Measurements from ENCODE around the gene DCP2.

- TF ChIP-seq, protein P1, sequence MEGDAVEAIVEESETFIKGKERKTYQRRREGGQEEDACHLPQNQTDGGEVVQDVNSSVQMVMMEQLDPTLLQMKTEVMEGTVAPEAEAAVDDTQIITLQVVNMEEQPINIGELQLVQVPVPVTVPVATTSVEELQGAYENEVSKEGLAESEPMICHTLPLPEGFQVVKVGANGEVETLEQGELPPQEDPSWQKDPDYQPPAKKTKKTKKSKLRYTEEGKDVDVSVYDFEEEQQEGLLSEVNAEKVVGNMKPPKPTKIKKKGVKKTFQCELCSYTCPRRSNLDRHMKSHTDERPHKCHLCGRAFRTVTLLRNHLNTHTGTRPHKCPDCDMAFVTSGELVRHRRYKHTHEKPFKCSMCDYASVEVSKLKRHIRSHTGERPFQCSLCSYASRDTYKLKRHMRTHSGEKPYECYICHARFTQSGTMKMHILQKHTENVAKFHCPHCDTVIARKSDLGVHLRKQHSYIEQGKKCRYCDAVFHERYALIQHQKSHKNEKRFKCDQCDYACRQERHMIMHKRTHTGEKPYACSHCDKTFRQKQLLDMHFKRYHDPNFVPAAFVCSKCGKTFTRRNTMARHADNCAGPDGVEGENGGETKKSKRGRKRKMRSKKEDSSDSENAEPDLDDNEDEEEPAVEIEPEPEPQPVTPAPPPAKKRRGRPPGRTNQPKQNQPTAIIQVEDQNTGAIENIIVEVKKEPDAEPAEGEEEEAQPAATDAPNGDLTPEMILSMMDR (IDR thresholded peaks at IDR 0.05), result no peak
- TF ChIP-seq POLR2AphosphoS5 (IDR thresholded peaks at IDR 0.05; ENCODE audit: insufficient read depth in 1 of 2, low read depth in 1 of 2) (no peak), POLR2A (IDR thresholded peaks at IDR 0.05) (no peak)
Measured at GRCh38 chr5:112973904-112974303, 2.7 kb upstream of the DCP2 start.

Data from vagina (tissue), 2 donors.